PC-9 (cell line): ENCODE results near the gene MKRN3.

Experiments used
- EZH2 ChIP-seq: fragments of 200-600 bp; sonication (generic); IDR thresholded peaks from 2 replicates; pipeline ENCODE4 v1.8.0; 2017; ENCODE audit warnings: antibody characterized with exemption, low read depth
- TF ChIP-seq, protein P1 (sequence below): fragments of 200-600 bp; sonication (generic); conservative IDR thresholded peaks from 2 replicates; pipeline ENCODE4 v1.6.1; 2017; ENCODE audit warnings: mixed run types, antibody characterized with exemption, mild to moderate bottlenecking, moderate library complexity

DNA sequence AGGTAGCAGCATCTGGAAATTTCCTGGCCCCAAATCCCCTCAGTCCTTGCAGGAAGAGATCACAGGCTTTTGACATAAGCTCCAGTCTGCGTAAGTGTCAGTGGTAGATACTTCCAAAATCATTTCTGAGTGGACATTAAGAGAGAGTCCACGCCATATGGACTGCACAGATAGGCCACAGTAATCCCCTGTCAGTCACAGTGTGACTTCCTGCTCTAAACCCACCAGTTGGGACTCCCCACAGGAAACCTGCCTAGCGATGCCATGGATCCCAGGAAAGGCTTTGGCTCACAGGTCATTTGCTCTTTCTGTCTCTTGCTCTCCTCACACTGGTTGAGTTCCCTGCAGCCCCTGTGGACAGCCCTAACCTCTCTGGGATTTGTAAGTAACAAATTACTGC, 28.8 kb upstream of the MKRN3 start:
- TF ChIP-seq, protein P1, sequence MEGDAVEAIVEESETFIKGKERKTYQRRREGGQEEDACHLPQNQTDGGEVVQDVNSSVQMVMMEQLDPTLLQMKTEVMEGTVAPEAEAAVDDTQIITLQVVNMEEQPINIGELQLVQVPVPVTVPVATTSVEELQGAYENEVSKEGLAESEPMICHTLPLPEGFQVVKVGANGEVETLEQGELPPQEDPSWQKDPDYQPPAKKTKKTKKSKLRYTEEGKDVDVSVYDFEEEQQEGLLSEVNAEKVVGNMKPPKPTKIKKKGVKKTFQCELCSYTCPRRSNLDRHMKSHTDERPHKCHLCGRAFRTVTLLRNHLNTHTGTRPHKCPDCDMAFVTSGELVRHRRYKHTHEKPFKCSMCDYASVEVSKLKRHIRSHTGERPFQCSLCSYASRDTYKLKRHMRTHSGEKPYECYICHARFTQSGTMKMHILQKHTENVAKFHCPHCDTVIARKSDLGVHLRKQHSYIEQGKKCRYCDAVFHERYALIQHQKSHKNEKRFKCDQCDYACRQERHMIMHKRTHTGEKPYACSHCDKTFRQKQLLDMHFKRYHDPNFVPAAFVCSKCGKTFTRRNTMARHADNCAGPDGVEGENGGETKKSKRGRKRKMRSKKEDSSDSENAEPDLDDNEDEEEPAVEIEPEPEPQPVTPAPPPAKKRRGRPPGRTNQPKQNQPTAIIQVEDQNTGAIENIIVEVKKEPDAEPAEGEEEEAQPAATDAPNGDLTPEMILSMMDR: no peak
- no peak for TF ChIP-seq EZH2
